Sigmoid colon (tissue), 7 donors: Measurements from ENCODE around the gene OR10D3. TPM values are rescaled to one million over a fixed set of nuclear protein-coding genes. Genes with fewer than 3 reads are reported as not detected.

Experiments used
- DNase-seq: peaks from one replicate; pipeline ENCODE4 v3.0.0-alpha.2; 2019
- H3K27ac ChIP-seq, 4 donors: fragments of 200-600 bp; sonication (generic); one replicate each; pipeline ENCODE4 v1.5.1; 2016 to 2019; ENCODE audit warnings: mild to moderate bottlenecking in 1 of 4
- H3K27me3 ChIP-seq, 3 donors: fragments of 200-600 bp; sonication (generic); one replicate each; pipeline ENCODE4 v1.5.1; 2019; ENCODE audit warnings: mild to moderate bottlenecking in 1 of 3
- H3K36me3 ChIP-seq, 4 donors: fragments of 200-600 bp; sonication (generic); one replicate each; pipeline ENCODE4 v1.5.1; 2016 to 2019
- H3K4me1 ChIP-seq, 4 donors: fragments of 200-600 bp; sonication (generic); one replicate each; pipeline ENCODE4 v1.5.1; 2017 to 2019
- H3K4me3 ChIP-seq, 4 donors: fragments of 200-600 bp; sonication (generic); one replicate each; pipeline ENCODE4 v1.5.1; 2017 to 2019; ENCODE audit warnings: mild to moderate bottlenecking in 2 of 4, moderate library complexity in 1 of 4
- H3K9me3 ChIP-seq, 4 donors: fragments of 200-600 bp in 3 of 4; sonication (generic) in 3 of 4; one replicate each; pipeline versions ENCODE4 v1.5.1 to v1.6.1; 2013 to 2019
- EP300 ChIP-seq, 4 donors: sonication (generic); formaldehyde crosslinking; IDR thresholded peaks; one replicate each; pipeline ENCODE4 v1.6.1; 2017; ENCODE audit warnings: antibody characterized with exemption in 4 of 4
- POLR2A ChIP-seq, 2 donors: fragments of 450-650 bp; IDR thresholded peaks; one replicate each; pipeline ENCODE4 v1.6.1; 2016; ENCODE audit warnings: antibody characterized with exemption in 2 of 2, mild to moderate bottlenecking in 2 of 2, moderate library complexity in 2 of 2
- POLR2AphosphoS5 ChIP-seq, 4 donors: sonication (generic); formaldehyde crosslinking; IDR thresholded peaks; one replicate each; pipeline ENCODE4 v1.6.1; 2017; ENCODE audit warnings: antibody characterized with exemption in 4 of 4
- WGBS, 2 donors: extraction: QIAGEN DNeasy Blood & Tissue Kit; methylation state at CpG; one replicate each; pipeline ENCODE4 v1.1.7; 2013; 5-methylcytosine and 5-hydroxymethylcytosine counted together
- intact Hi-C: fragments of 100-400 bp; cut with DNase I; formaldehyde crosslinking; loops from one replicate; pipeline ENCODE4 v1.15.1; 2023
- polyA plus RNA-seq, 3 donors: library from polyadenylated mRNA; stranded (reverse); fragments of 200-250 nt; gene quantifications; one replicate each; pipeline ENCODE4 v1.2.3, GENCODE V29; 2013
- total RNA-seq, 4 donors: library from RNA; depleted of rRNA; stranded (reverse); fragments of >200 nt; gene quantifications; one replicate each; pipeline ENCODE4 v1.1.0, GENCODE V29; 2016
- TF ChIP-seq, protein P1 (sequence below), 4 experiments: fragments of 450-650 bp in 3 of 4; fragments of 200-600 bp in 1 of 4; IDR thresholded peaks; one replicate each; pipeline ENCODE4 v1.5.1; 2016 to 2019; ENCODE audit warnings: antibody characterized with exemption in 4 of 4, mild to moderate bottlenecking in 3 of 4, moderate library complexity in 2 of 4
- donor health status: healthy with polysubstance abuse.
- donor health status: Bipolar disorder and iron deficiency.
- donor health status: healthy.

Gene OR10D3, protein sequence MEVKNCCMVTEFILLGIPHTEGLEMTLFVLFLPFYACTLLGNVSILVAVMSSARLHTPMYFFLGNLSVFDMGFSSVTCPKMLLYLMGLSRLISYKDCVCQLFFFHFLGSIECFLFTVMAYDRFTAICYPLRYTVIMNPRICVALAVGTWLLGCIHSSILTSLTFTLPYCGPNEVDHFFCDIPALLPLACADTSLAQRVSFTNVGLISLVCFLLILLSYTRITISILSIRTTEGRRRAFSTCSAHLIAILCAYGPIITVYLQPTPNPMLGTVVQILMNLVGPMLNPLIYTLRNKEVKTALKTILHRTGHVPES
- total RNA-seq = not detected
- polyA plus RNA-seq = not detected

DNA sequence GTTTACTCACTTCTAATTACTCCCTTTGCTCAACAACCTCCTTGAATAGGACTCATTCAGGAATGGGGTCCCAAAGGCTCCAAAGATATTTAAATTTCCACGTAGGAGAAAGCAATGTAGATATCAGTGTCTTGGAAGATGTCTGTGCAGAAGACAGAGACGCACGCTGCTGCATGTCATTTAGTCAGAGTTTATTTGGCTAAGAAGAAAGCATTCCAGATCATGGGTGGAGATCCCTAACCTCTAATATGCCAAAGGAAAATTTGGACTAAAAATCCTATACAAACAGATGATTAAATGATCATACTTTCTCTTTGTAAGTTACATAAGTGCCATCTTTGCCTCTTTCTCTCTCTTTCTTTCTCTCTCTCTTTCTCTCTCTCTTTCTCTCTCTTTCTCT lies at the start of gene OR10D3:
OR10D3 (plus strand) TSS at position 278 of the 400 bp plus-strand sequence. CDS start 1,925 bp downstream, outside the sequence.
- H3K9me3 ChIP-seq = no peaks in the 10 kb centered on the region
- no peak for DNase-seq
- TF ChIP-seq, protein P1, sequence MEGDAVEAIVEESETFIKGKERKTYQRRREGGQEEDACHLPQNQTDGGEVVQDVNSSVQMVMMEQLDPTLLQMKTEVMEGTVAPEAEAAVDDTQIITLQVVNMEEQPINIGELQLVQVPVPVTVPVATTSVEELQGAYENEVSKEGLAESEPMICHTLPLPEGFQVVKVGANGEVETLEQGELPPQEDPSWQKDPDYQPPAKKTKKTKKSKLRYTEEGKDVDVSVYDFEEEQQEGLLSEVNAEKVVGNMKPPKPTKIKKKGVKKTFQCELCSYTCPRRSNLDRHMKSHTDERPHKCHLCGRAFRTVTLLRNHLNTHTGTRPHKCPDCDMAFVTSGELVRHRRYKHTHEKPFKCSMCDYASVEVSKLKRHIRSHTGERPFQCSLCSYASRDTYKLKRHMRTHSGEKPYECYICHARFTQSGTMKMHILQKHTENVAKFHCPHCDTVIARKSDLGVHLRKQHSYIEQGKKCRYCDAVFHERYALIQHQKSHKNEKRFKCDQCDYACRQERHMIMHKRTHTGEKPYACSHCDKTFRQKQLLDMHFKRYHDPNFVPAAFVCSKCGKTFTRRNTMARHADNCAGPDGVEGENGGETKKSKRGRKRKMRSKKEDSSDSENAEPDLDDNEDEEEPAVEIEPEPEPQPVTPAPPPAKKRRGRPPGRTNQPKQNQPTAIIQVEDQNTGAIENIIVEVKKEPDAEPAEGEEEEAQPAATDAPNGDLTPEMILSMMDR (IDR thresholded peaks at IDR 0.05) = no peak
- no peak for TF ChIP-seq POLR2AphosphoS5 (IDR thresholded peaks at IDR 0.05)
- no peak for TF ChIP-seq POLR2A (IDR thresholded peaks at IDR 0.05)
- no peak for TF ChIP-seq EP300 (IDR thresholded peaks at IDR 0.05)
- no peak within 1 kb of the TSS for H3K27ac ChIP-seq
- no peak within 1 kb of the TSS for H3K4me3 ChIP-seq
- H3K27me3 ChIP-seq = no peaks in the 10 kb centered on the region
- no peaks in the 10 kb centered on the region for H3K4me1 ChIP-seq
- intact Hi-C loops = no loop called here
- WGBS, 2 donors = 41 to 47% methylated on average over 3 of the region's 3 CpGs
- H3K36me3 ChIP-seq = no peaks in the 10 kb centered on the region

DNA sequence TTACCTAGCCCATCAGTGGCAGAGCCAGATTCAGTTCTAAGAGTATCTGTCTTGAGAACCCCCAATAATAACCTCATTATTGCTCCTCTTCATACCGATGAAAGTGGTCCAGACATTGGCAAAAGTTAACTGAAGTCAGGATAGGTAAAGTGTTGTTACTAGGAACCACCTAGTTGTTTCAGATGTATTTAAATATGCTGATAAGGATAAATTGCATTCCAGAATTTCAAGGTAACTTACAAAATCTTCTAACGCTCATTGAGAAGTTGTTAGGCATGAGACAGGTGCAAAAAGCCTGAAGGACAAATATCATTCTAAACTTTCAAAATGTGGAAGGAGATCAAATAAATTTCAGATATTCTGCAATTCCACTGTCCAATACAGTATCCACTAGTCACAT lies 40.1 kb upstream of the OR10D3 start:
- Histone ChIP-seq H3K27me3 (no peaks in the 10 kb centered on the region), H3K9me3 (peaks cover 0 to 3% (median 0%) of the 10 kb centered on the region in 4 donors), H3K4me3 (no peak overlapping the region), H3K36me3 (peaks cover 0 to 69% (median 17%) of the 10 kb centered on the region in 4 donors), H3K27ac (no peak overlapping the region), H3K4me1 (no peaks in the 10 kb centered on the region)
- TF ChIP-seq POLR2AphosphoS5 (IDR thresholded peaks at IDR 0.05) (no peak), EP300 (IDR thresholded peaks at IDR 0.05) (no peak)
- TF ChIP-seq, protein P1 (IDR thresholded peaks at IDR 0.05) = no peak
- intact Hi-C loops = no loop called here
- 92 to 97% methylated on average over 2 of the region's 2 CpGs for WGBS, 2 donors
- DNase-seq = no peak

DNA sequence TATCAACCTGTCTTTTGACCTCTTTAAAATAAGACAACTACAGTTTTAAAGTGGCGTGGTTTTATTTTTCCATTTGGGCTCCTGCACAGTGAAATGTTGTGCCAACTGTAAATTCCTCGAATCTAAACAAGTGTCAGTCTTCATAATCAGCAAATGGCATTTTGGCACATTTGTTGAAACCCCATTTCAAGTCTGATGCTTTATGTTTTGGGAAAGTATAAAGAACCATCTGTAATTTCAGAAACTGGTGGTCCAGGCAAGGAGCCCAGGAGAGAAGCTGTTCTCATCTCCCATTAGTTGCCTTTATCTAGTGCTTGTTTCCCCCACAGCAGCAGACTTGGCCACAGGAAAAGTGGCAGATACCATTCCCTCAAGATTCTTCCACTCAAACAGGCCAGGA lies 35.2 kb upstream of the OR10D3 start:
- Histone ChIP-seq H3K36me3 (peaks cover 0 to 31% (median 8%) of the 10 kb centered on the region in 4 donors), H3K4me1 (no peaks in the 10 kb centered on the region), H3K4me3 (no peak overlapping the region), H3K27ac (no peak overlapping the region), H3K27me3 (no peaks in the 10 kb centered on the region), H3K9me3 (no peaks in the 10 kb centered on the region)
- intact Hi-C loops = no loop called here
- 86 to 92% methylated on average over 2 of the region's 2 CpGs for WGBS, 2 donors
- no peak for DNase-seq
- TF ChIP-seq EP300 (IDR thresholded peaks at IDR 0.05) (no peak), POLR2AphosphoS5 (IDR thresholded peaks at IDR 0.05) (no peak), POLR2A (IDR thresholded peaks at IDR 0.05) (no peak)
- TF ChIP-seq, protein P1 (IDR thresholded peaks at IDR 0.05) = no peak

DNA sequence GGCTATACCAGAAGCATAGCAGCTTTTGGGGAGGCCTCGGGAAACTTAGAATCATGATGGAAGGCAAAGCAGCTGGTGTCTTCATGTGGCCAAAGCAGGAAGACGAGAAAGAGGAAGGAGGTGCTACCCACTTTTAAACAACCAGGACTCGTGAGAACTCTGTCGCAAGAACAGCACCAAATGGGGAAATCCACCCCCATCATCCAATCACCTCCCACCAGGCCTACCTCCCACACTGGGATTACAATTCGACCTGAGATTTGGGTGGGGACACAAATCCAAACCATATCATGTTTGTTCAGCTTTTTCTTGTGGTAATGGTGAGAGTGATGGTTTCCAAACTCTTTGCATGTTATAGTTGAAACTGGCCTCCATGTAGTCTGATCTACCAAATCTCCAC lies 32.5 kb upstream of the OR10D3 start:
- no peaks in the 10 kb centered on the region for H3K4me1 ChIP-seq
- intact Hi-C loops = no loop called here
- H3K36me3 ChIP-seq = peaks cover 0 to 13% (median 2%) of the 10 kb centered on the region in 4 donors
- no peak for DNase-seq
- TF ChIP-seq POLR2A (IDR thresholded peaks at IDR 0.05) = no peak
- TF ChIP-seq, protein P1 (IDR thresholded peaks at IDR 0.05) = no peak
- TF ChIP-seq POLR2AphosphoS5 (IDR thresholded peaks at IDR 0.05) = no peak
- no peak for TF ChIP-seq EP300 (IDR thresholded peaks at IDR 0.05)
- H3K4me3 ChIP-seq = no peak overlapping the region
- no peak overlapping the region for H3K27ac ChIP-seq
- no peaks in the 10 kb centered on the region for H3K9me3 ChIP-seq
- H3K27me3 ChIP-seq = no peaks in the 10 kb centered on the region
- 59 to 75% methylated on average over 5 of the region's 5 CpGs for WGBS, 2 donors
